Stimulated activated CD8-positive, alpha-beta memory T cell treated with anti-CD3 and anti-CD28 coated beads, Interleukin-7, amount 100 ng/mL, for 4 hours (primary cell): ENCODE measurements around the gene NDUFB4.
A peak's percentile ranks its signal among the peaks of the same experiment; 100 is the strongest.

Experiments
- DNase-seq, 2 donors: peaks; one replicate each; pipeline ENCODE4 v3.0.0-alpha.2; 2020; ENCODE audit warnings: low read depth in 2 of 2

NDUFB4 gene

GRCh38 chr3:120596116-120596852, at the start of gene NDUFB4:
NDUFB4 (plus strand) TSS chr3:120596336; CDS start chr3:120596360, 24 bp downstream.
- peak; percentile 95 to 96 for DNase-seq

GRCh38 chr3:120550546-120550945, 45.6 kb upstream of the NDUFB4 start:
- DNase-seq, result no peak

GRCh38 chr3:120552184-120553172, 43.7 kb upstream of the NDUFB4 start:
- no peak for DNase-seq

GRCh38 chr3:120554812-120555606, 41.1 kb upstream of the NDUFB4 start:
- no peak for DNase-seq

- DNase-seq, result no peak
Measured at GRCh38 chr3:120555657-120556509, 40.3 kb upstream of the NDUFB4 start.

- DNase-seq, result no peak
Measured at GRCh38 chr3:120557115-120557514, 39.0 kb upstream of the NDUFB4 start.

- peak; percentile 73 to 76 for DNase-seq
Measured at GRCh38 chr3:120558771-120559241, 37.3 kb upstream of the NDUFB4 start.

- no peak for DNase-seq
Measured at GRCh38 chr3:120559242-120560061, 36.7 kb upstream of the NDUFB4 start.

- DNase-seq, result no peak
Measured at GRCh38 chr3:120560304-120561250, 35.6 kb upstream of the NDUFB4 start.

GRCh38 chr3:120561251-120562045, 34.7 kb upstream of the NDUFB4 start:
- peak; percentile 32 to 38 for DNase-seq

- no peak for DNase-seq
Measured at GRCh38 chr3:120563356-120564022, 32.6 kb upstream of the NDUFB4 start.

- DNase-seq, result no peak
Measured at GRCh38 chr3:120566243-120566975, 29.7 kb upstream of the NDUFB4 start.

- no peak for DNase-seq
Measured at GRCh38 chr3:120567370-120568201, 28.6 kb upstream of the NDUFB4 start.

- no peak for DNase-seq
Measured at GRCh38 chr3:120568202-120568531, 28.0 kb upstream of the NDUFB4 start.

GRCh38 chr3:120568598-120568997, 27.5 kb upstream of the NDUFB4 start:
- DNase-seq, result no peak
